Cardiac muscle cell (in vitro differentiated cells and primary cell): Measurements from ENCODE around the gene HDDC2. TPM values are rescaled to one million over a fixed set of nuclear protein-coding genes. Genes with fewer than 3 reads are reported as not detected.
A peak's percentile ranks its signal among the peaks of the same experiment; 100 is the strongest.

Experiments
- DNase-seq, 2 donors: peaks; one replicate each; pipeline versions ENCODE4 v3.0.0 to v3.0.0-alpha.2; 2010 to 2017; ENCODE audit warnings: low read depth in 1 of 2, low spot score in 1 of 2
- H3K27ac ChIP-seq: fragments of 200-600 bp; sonication (generic); 2 replicates; pipeline ENCODE4 v1.5.1; 2016
- H3K27me3 ChIP-seq: fragments of 200-600 bp; sonication (generic); 2 replicates; pipeline ENCODE4 v1.6.0; 2016; ENCODE audit warnings: control low read depth
- H3K36me3 ChIP-seq: fragments of 200-600 bp; sonication (generic); 2 replicates; pipeline ENCODE4 v1.5.1; 2016; ENCODE audit warnings: control low read depth
- H3K4me1 ChIP-seq: fragments of 200-600 bp; sonication (generic); 2 replicates; pipeline ENCODE4 v1.8.1; 2017; ENCODE audit warnings: low read depth, mild to moderate bottlenecking, mixed run types
- H3K4me3 ChIP-seq: fragments of 200-600 bp; sonication (generic); 2 replicates; pipeline ENCODE4 v1.5.1; 2016; ENCODE audit warnings: mild to moderate bottlenecking
- H3K9me3 ChIP-seq: fragments of 200-600 bp; sonication (generic); 2 replicates; pipeline ENCODE4 v1.5.1; 2017; ENCODE audit warnings: low read depth, mild to moderate bottlenecking, control low read depth
- CTCF ChIP-seq: IDR thresholded peaks from 2 replicates; pipeline ENCODE4 v1.5.1; 2012; ENCODE audit warnings: low read depth, mild to moderate bottlenecking, low read length
- polyA plus RNA-seq: library from polyadenylated mRNA; unstranded; fragments of >200 nt; fragmentation: Nextera tagmentation; extraction: Ambion mirVana; gene quantifications from 2 replicates; pipeline ENCODE4 v1.2.1, GENCODE V29; 2016
- total RNA-seq: library from RNA; depleted of rRNA; stranded (reverse); fragments of >200 nt; gene quantifications from 2 replicates; pipeline ENCODE4 v1.2.3, GENCODE V29; 2016

The HDDC2 gene
- total and polyA plus RNA-seq, 2 experiments from 2014 or later: 107 to 169 TPM

- TF ChIP-seq CTCF: no peak
Observed at GRCh38 chr6:125233202-125233601, 68.6 kb downstream of the HDDC2 start.

GRCh38 chr6:125232466-125232865 lies 69.3 kb downstream of the HDDC2 start:
- Histone ChIP-seq H3K4me3 (no peak overlapping the region), H3K9me3 (no peaks in the 10 kb centered on the region), H3K36me3 (no peaks in the 10 kb centered on the region), H3K4me1 (peaks cover 7% of the 10 kb centered on the region), H3K27ac (no peak overlapping the region), H3K27me3 (no peaks in the 10 kb centered on the region)
- DNase-seq: peak in 1 of 2 donors; percentile 14
- no peak for TF ChIP-seq CTCF

More at GRCh38 chr6:125233202-125233601, 68.6 kb downstream of the HDDC2 start:
- Histone ChIP-seq H3K9me3 (no peaks in the 10 kb centered on the region), H3K4me1 (peaks cover 7% of the 10 kb centered on the region), H3K27me3 (no peaks in the 10 kb centered on the region), H3K27ac (no peak overlapping the region), H3K36me3 (no peaks in the 10 kb centered on the region), H3K4me3 (no peak overlapping the region)
- no peak for DNase-seq

DNA sequence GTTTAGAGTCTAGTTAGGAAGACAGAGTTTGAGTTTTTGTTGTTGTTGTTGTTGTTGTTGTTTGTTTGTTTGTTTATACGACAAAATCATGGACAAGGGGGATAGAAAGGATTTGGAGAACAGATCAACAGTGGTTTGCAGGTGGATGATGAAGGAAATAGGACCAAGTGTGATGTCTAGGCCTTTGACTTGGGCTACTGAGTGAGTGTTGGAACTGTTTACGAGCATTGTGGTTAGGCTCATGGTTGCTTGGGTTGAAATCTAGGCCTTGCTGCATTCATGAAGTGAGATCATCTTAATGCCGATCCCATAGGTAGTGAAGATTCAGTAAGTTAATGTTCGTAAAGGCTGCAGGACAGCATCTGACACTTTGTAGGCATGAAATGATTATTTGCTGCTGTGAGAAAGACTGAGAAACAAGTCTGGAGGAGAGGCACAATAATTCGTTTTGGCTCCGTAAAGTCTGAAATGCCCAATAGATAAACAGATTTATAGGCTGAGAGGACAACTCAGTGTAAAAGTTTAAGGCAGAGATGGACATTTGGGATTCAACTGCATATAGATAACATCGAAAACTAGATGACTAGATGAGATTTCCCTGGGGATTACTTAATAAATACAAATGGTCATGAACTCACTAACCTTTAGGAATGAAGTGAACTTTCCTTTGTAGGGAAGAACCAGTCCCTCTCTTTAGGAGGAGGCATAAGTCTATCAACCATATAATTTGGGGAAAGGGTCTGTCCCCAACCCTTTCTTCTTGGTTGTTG lies 70.0 kb downstream of the HDDC2 start:
- no peak overlapping the region for H3K27ac ChIP-seq
- H3K36me3 ChIP-seq: no peaks in the 10 kb centered on the region
- no peaks in the 10 kb centered on the region for H3K27me3 ChIP-seq
- H3K9me3 ChIP-seq: no peaks in the 10 kb centered on the region
- no peak for TF ChIP-seq CTCF
- no peak overlapping the region for H3K4me3 ChIP-seq
- peaks cover 7% of the 10 kb centered on the region for H3K4me1 ChIP-seq
- DNase-seq: no peak

GRCh38 chr6:125231133-125231532 lies 70.6 kb downstream of the HDDC2 start:
- H3K27ac ChIP-seq: no peak overlapping the region
- DNase-seq: no peak
- no peaks in the 10 kb centered on the region for H3K27me3 ChIP-seq

DNA sequence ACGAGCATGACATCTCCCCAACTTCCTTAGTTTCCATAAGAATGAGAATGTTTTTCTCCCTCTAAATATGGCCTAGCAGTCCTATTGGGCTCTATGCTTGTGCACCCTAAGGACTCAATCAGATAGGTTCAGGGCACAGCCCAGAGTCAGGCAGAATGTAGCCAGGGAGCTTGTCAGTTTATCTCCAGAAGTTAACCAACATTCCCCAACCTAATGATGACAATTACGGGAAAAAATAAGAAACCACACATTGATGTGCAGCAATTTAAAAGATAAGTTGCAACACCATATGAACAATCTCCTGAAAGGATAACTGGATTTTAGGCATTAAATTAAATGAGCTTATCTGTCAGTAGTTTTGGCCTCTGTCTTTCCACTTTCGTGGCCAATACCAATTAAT lies 71.1 kb downstream of the HDDC2 start:
- no peaks in the 10 kb centered on the region for H3K36me3 ChIP-seq
- no peak overlapping the region for H3K27ac ChIP-seq
- peak in 1 of 2 donors; percentile 25 for DNase-seq
- no peak for TF ChIP-seq CTCF
- H3K27me3 ChIP-seq: no peaks in the 10 kb centered on the region
- no peaks in the 10 kb centered on the region for H3K9me3 ChIP-seq
- H3K4me1 ChIP-seq: peaks cover 9% of the 10 kb centered on the region
- H3K4me3 ChIP-seq: no peak overlapping the region

More at GRCh38 chr6:125231133-125231532, 70.6 kb downstream of the HDDC2 start:
- no peaks in the 10 kb centered on the region for H3K9me3 ChIP-seq
- no peaks in the 10 kb centered on the region for H3K36me3 ChIP-seq
- no peak for TF ChIP-seq CTCF
- peaks cover 7% of the 10 kb centered on the region for H3K4me1 ChIP-seq
- H3K4me3 ChIP-seq: no peak overlapping the region
